Mesothelial cell of epicardium (in vitro differentiated cells): ENCODE data around the gene ECEL1. TPM values are rescaled to one million over a fixed set of nuclear protein-coding genes. Genes with fewer than 3 reads are reported as not detected.

Source experiments
- DNase-seq, 2 experiments: peaks; one replicate each; pipeline ENCODE4 v3.0.0; 2021; ENCODE audit warnings: low spot score in 2 of 2; ENCODE audit not compliant: unreplicated experiment in 2 of 2
- H3K27ac Mint-ChIP-seq: 2 replicates; pipeline ENCODE4 v1.8.0; 2021; ENCODE audit warnings: mixed read lengths
- H3K27me3 Mint-ChIP-seq: 2 replicates; pipeline ENCODE4 v1.8.0; 2021; ENCODE audit warnings: low read depth, mixed read lengths
- H3K36me3 Mint-ChIP-seq: 2 replicates; pipeline ENCODE4 v1.8.0; 2021; ENCODE audit warnings: mixed read lengths
- H3K4me1 Mint-ChIP-seq: 2 replicates; pipeline ENCODE4 v1.8.0; 2021; ENCODE audit warnings: mixed read lengths
- H3K4me3 Mint-ChIP-seq: 2 replicates; pipeline ENCODE4 v1.8.0; 2021; ENCODE audit warnings: mild to moderate bottlenecking, moderate library complexity, mixed read lengths
- H3K9me3 Mint-ChIP-seq: 2 replicates; pipeline ENCODE4 v1.8.0; 2021; ENCODE audit warnings: mixed read lengths
- CTCF ChIP-seq: fragments of 200-600 bp; sonication (generic); IDR thresholded peaks from one replicate; pipeline ENCODE4 v1.5.0; 2021; ENCODE audit warnings: antibody characterized with exemption; ENCODE audit not compliant: unreplicated experiment
- total RNA-seq: library from RNA; stranded (reverse); gene quantifications from 3 replicates; pipeline ENCODE4 v1.2.1, GENCODE V29; 2021

The ECEL1 gene
- total RNA-seq, 1 donor from 2014 or later, result 8.8 TPM

- H3K27me3 Mint-ChIP-seq, result peaks cover 78% of the 10 kb centered on the region
- no peak for DNase-seq
Measured at GRCh38 chr2:232483311-232483922, 4.2 kb downstream of the ECEL1 start.

GRCh38 chr2:232482301-232483238 lies 5.1 kb downstream of the ECEL1 start:
- TF ChIP-seq CTCF, result no peak
- H3K4me3 Mint-ChIP-seq, result no peak overlapping the region
- H3K9me3 Mint-ChIP-seq, result no peaks in the 10 kb centered on the region
- no peaks in the 10 kb centered on the region for H3K36me3 Mint-ChIP-seq
- peaks cover 4% of the 10 kb centered on the region for H3K4me1 Mint-ChIP-seq
- no peak for DNase-seq
- H3K27me3 Mint-ChIP-seq, result peaks cover 79% of the 10 kb centered on the region
- H3K27ac Mint-ChIP-seq, result no peak overlapping the region

More at GRCh38 chr2:232483311-232483922, 4.2 kb downstream of the ECEL1 start:
- Mint-ChIP-seq H3K27ac (no peak overlapping the region), H3K4me3 (no peak overlapping the region), H3K9me3 (no peaks in the 10 kb centered on the region), H3K36me3 (no peaks in the 10 kb centered on the region), H3K4me1 (peaks cover 4% of the 10 kb centered on the region)
- no peak for TF ChIP-seq CTCF

GRCh38 chr2:232481322-232482140 lies 6.1 kb downstream of the ECEL1 start:
- H3K9me3 Mint-ChIP-seq, result no peaks in the 10 kb centered on the region
- no peak for DNase-seq
- peaks cover 78% of the 10 kb centered on the region for H3K27me3 Mint-ChIP-seq
- H3K4me1 Mint-ChIP-seq, result peaks cover 4% of the 10 kb centered on the region
- no peak overlapping the region for H3K4me3 Mint-ChIP-seq
- TF ChIP-seq CTCF, result no peak
- H3K27ac Mint-ChIP-seq, result no peak overlapping the region
- H3K36me3 Mint-ChIP-seq, result no peaks in the 10 kb centered on the region

- Mint-ChIP-seq H3K4me1 (peaks cover 4% of the 10 kb centered on the region), H3K4me3 (no peak overlapping the region), H3K27ac (no peak overlapping the region), H3K9me3 (no peaks in the 10 kb centered on the region), H3K27me3 (peaks cover 77% of the 10 kb centered on the region), H3K36me3 (no peaks in the 10 kb centered on the region)
- no peak for DNase-seq
- TF ChIP-seq CTCF, result no peak
Measured at GRCh38 chr2:232480201-232481190, 7.1 kb downstream of the ECEL1 start.
